ENCODE measurements around the gene PRCP. TPM values are rescaled to one million over a fixed set of nuclear protein-coding genes. Genes with fewer than 3 reads are reported as not detected.

The PRCP gene
- total RNA-seq, 1 donor from 2014 or later: 66.3 TPM

DNA sequence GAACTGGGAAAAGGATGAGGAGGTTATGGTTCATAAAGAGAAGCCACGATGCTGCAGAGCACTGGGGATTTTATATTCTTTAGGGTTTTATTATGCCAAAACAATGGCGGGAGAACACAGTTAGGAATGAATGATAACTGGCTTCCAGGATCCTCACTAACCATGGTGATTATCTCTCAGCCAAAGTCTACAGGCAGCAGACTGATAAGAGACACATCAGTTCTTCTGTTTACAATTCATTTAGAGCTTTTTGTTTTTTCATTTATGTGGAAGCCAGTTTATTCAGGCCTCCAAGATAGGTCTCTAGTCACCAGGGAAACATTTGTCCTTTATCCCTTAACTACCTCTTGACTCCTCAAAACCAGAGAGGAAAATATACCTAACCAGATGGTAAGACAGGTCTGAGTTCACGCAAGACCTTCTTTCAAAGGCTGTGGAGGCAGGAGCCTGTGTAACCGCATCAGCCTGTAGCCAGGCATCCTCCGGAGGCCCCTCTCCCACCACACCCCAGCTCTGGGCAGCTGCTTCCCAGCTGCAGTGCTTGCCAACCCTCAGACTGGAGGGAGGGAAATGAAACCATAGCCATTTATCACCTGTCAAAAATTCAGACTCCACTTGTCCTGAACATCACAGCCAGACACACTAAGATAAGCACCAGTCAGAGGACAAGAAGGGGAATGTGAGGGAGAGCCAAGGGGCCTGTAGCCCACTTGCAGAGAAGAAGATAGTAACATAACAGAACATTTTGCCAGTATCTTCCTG lies 109.3 kb downstream of the PRCP start:
- Mint-ChIP-seq H3K9me3 (ENCODE audit: low read depth) (no peaks in the 10 kb centered on the region), H3K27ac (peak overlapping the region; percentile 50), H3K4me1 (ENCODE audit: low read depth) (peaks cover 22% of the 10 kb centered on the region), H3K4me3 (ENCODE audit: low read depth) (no peak overlapping the region), H3K27me3 (no peaks in the 10 kb centered on the region), H3K36me3 (ENCODE audit: insufficient read depth) (no peaks in the 10 kb centered on the region)
- TF ChIP-seq, protein P1, sequence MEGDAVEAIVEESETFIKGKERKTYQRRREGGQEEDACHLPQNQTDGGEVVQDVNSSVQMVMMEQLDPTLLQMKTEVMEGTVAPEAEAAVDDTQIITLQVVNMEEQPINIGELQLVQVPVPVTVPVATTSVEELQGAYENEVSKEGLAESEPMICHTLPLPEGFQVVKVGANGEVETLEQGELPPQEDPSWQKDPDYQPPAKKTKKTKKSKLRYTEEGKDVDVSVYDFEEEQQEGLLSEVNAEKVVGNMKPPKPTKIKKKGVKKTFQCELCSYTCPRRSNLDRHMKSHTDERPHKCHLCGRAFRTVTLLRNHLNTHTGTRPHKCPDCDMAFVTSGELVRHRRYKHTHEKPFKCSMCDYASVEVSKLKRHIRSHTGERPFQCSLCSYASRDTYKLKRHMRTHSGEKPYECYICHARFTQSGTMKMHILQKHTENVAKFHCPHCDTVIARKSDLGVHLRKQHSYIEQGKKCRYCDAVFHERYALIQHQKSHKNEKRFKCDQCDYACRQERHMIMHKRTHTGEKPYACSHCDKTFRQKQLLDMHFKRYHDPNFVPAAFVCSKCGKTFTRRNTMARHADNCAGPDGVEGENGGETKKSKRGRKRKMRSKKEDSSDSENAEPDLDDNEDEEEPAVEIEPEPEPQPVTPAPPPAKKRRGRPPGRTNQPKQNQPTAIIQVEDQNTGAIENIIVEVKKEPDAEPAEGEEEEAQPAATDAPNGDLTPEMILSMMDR (IDR thresholded peaks at IDR 0.05; ENCODE audit: unreplicated experiment): no peak
- no peak for DNase-seq (ENCODE audit: low spot score, unreplicated experiment)

DNA sequence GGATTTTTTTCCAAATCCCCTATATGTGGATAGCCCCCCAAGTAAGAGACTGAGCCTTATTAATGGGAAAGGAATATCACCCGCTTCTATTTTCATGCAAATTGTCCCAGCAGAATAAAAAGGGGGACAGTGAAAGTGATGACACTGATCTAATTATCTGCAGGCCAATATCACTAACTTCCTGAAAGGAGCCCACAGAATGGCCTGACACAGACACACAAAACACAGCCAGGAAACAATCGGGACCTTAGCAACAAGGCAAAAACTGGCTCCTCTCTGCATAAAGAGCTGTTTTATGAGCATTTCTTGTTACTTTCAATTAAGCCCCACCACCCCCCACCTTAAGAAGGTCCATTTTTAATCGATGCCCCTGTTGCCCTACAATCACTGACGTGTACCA lies 112.2 kb downstream of the PRCP start:
- no peak overlapping the region for H3K4me3 Mint-ChIP-seq (ENCODE audit: low read depth)
- H3K27me3 Mint-ChIP-seq: no peaks in the 10 kb centered on the region
- TF ChIP-seq, protein P1 (IDR thresholded peaks at IDR 0.05; ENCODE audit: unreplicated experiment): no peak
- no peaks in the 10 kb centered on the region for H3K36me3 Mint-ChIP-seq (ENCODE audit: insufficient read depth)
- no peak overlapping the region for H3K27ac Mint-ChIP-seq
- peaks cover 22% of the 10 kb centered on the region for H3K4me1 Mint-ChIP-seq (ENCODE audit: low read depth)
- DNase-seq (ENCODE audit: low spot score, unreplicated experiment): no peak
- peaks cover 5% of the 10 kb centered on the region for H3K9me3 Mint-ChIP-seq (ENCODE audit: low read depth)

DNA sequence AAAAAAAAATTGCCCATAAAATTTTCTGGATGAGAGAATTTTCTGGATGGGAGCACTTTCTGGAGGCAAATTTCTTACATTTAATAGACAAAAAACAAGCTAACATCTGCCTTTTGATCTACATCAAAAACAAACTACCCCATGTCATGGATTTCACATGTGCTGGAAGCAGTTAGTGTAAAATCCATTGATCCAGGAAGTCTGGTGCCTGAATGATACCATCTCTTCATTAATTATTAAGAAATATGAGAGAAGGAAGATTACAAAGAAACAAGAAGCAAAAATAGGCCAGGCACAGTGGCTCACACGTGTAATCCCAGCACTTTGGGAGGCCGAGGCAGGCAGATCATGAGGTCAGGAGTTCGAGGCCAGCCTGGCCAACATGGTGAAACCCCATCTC lies 113.4 kb downstream of the PRCP start:
- H3K4me1 Mint-ChIP-seq (ENCODE audit: low read depth): peaks cover 16% of the 10 kb centered on the region
- H3K4me3 Mint-ChIP-seq (ENCODE audit: low read depth): no peak overlapping the region
- DNase-seq (ENCODE audit: low spot score, unreplicated experiment): no peak
- peaks cover 13% of the 10 kb centered on the region for H3K9me3 Mint-ChIP-seq (ENCODE audit: low read depth)
- H3K36me3 Mint-ChIP-seq (ENCODE audit: insufficient read depth): no peaks in the 10 kb centered on the region
- no peak overlapping the region for H3K27ac Mint-ChIP-seq
- TF ChIP-seq, protein P1 (IDR thresholded peaks at IDR 0.05; ENCODE audit: unreplicated experiment): no peak
- no peaks in the 10 kb centered on the region for H3K27me3 Mint-ChIP-seq

DNA sequence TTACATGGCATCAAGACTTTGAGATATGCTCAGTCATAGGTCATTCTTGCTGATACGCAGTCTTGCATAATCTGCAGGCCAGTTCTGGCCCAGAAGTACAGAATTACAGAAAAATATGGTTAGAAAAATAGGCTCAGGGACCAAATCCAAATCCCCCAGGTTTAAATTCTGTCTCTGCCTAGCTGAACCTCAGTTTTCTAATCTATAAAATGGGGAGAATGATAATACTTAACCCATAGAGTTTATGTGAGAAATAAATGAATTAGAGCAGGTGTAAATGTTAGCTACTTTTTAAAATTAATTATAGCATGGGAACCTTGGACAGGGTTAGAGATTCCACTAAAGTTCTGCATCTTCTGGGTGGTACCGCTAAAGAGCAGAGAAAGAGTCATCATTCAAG lies 114.2 kb downstream of the PRCP start:
- no peak overlapping the region for H3K4me3 Mint-ChIP-seq (ENCODE audit: low read depth)
- peaks cover 19% of the 10 kb centered on the region for H3K9me3 Mint-ChIP-seq (ENCODE audit: low read depth)
- no peaks in the 10 kb centered on the region for H3K27me3 Mint-ChIP-seq
- H3K27ac Mint-ChIP-seq: no peak overlapping the region
- no peak for DNase-seq (ENCODE audit: low spot score, unreplicated experiment)
- H3K4me1 Mint-ChIP-seq (ENCODE audit: low read depth): peaks cover 8% of the 10 kb centered on the region
- H3K36me3 Mint-ChIP-seq (ENCODE audit: insufficient read depth): peaks cover 2% of the 10 kb centered on the region
- TF ChIP-seq, protein P1 (IDR thresholded peaks at IDR 0.05; ENCODE audit: unreplicated experiment): no peak

DNA sequence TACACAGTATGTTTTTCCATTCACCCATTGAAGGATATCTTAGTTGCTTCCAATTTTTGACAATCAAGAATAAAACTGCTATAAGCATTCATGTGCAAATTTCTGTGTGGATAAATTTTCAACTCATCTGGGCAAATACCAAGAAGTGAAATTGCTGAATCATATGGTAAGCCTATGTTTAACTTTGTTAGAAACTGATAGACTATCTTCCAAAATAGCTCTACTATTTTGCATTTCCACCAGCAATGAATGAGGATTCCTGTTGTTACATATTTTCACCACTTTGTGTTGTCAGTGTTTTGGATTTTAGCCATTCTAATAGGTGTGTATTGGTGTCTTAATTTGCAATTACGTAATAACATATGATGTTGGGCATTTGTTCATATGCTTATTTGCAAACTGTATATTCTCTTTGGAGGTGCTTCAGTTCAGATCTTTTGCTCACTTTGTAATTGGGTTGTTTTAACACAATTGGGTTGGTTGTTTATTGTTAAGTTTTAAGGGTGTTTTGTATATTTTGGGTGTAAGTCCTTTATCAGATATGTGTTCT lies 117.3 kb downstream of the PRCP start:
- Mint-ChIP-seq H3K27ac (no peak overlapping the region), H3K4me1 (ENCODE audit: low read depth) (no peaks in the 10 kb centered on the region), H3K4me3 (ENCODE audit: low read depth) (no peak overlapping the region), H3K9me3 (ENCODE audit: low read depth) (peaks cover 24% of the 10 kb centered on the region), H3K36me3 (ENCODE audit: insufficient read depth) (peaks cover 2% of the 10 kb centered on the region), H3K27me3 (no peaks in the 10 kb centered on the region)
- TF ChIP-seq, protein P1 (IDR thresholded peaks at IDR 0.05; ENCODE audit: unreplicated experiment): no peak
- DNase-seq (ENCODE audit: low spot score, unreplicated experiment): no peak
